HepG2 (cell line): ENCODE data around the gene DENND1C. TPM values are rescaled to one million over a fixed set of nuclear protein-coding genes. Genes with fewer than 3 reads are reported as not detected.

Source experiments
- ATAC-seq: fragments of 200-7000 bp; cut with Tn5 transposase; 3 replicates; pipeline ENCODE4 v1.9.1; 2020; ENCODE audit warnings: mild to moderate bottlenecking, moderate library complexity
- BruUV-seq: library from RNA; stranded (reverse); fragments of 400-500 nt; replicated peaks from 2 replicates; lab custom pipeline; 2021; lab: Mats Ljungman, UMichigan
- CTCF ChIA-PET: fragments of 300-600 bp; formaldehyde crosslinking; extraction: SDS; loops from one replicate; lab custom pipeline; 2021; ENCODE audit warnings: low total read pairs, inconsistent platforms, low intra/inter-chr PET ratio; lab: Yijun Ruan, JAX
- POLR2A ChIA-PET: fragments of 350-600 bp; sonication (Branson Sonifier 250); formaldehyde crosslinking; loops from one replicate; lab custom pipeline; 2020; ENCODE audit warnings: antibody characterized with exemption, inconsistent platforms; lab: Yijun Ruan, JAX
- DNase-seq: peaks from one replicate; pipeline ENCODE4 v3.0.0-alpha.2; 2015; ENCODE audit warnings: low spot score
- FAIRE-seq: peaks from 3 replicates; lab custom pipeline; 2011; peaks lifted over from hg19 to GRCh38; lab: Jason Lieb, UNC
- H2AFZ ChIP-seq: one replicate; pipeline ENCODE4 v1.6.1; 2011; ENCODE audit warnings: low read length, inconsistent platforms
- H3K27ac ChIP-seq: fragments of 300-600 bp; 3 replicates; pipeline ENCODE4 v1.8.0; 2011; ENCODE audit warnings: mixed run types, mild to moderate bottlenecking, mixed read lengths, low read length, inconsistent platforms; ENCODE audit not compliant: insufficient read depth; ENCODE audit errors: extremely low read length
- H3K27me3 ChIP-seq, 2 experiments: fragments of 200-600 bp in 1 of 2; 2 replicates in 1 of 2; 3 replicates in 1 of 2; pipeline versions ENCODE4 v1.6.0 to v1.8.0; 2011; ENCODE audit warnings: low read length in 2 of 2, mild to moderate bottlenecking in 2 of 2, moderate library complexity in 2 of 2, inconsistent platforms in 1 of 2; ENCODE audit not compliant: insufficient read depth in 2 of 2, control insufficient read depth in 1 of 2
- H3K36me3 ChIP-seq, 2 experiments: fragments of 200-600 bp in 1 of 2; replicated peaks in 1 of 2; 2 replicates in 1 of 2; 3 replicates in 1 of 2; pipeline versions ENCODE4 v1.5.1 to v1.8.0; 2011; ENCODE audit warnings: low read length in 2 of 2, inconsistent platforms in 1 of 2; ENCODE audit not compliant: insufficient read depth in 2 of 2, control insufficient read depth in 1 of 2
- H3K4me1 ChIP-seq: 2 replicates; pipeline ENCODE4 v1.5.1; 2012; ENCODE audit warnings: low read length, inconsistent platforms; ENCODE audit not compliant: insufficient read depth
- H3K4me2 ChIP-seq: 2 replicates; pipeline ENCODE4 v1.6.0; 2011; ENCODE audit warnings: low read depth, low read length, inconsistent platforms
- H3K4me3 ChIP-seq, 3 experiments: fragments of 200-600 bp in 1 of 3; sonication (generic), shearing (Covaris generic) in 1 of 3; replicated peaks in 1 of 3; 2 replicates each; pipeline ENCODE4 v1.5.1; 2011 to 2016; ENCODE audit warnings: low read length in 3 of 3, inconsistent platforms in 2 of 3, low read depth in 2 of 3, mild to moderate bottlenecking in 2 of 3, control low read depth in 1 of 3, mixed read lengths in 1 of 3; ENCODE audit not compliant: insufficient read depth in 1 of 3
- H3K79me2 ChIP-seq: one replicate; pipeline ENCODE4 v1.6.1; 2011; ENCODE audit warnings: low read length, inconsistent platforms; ENCODE audit not compliant: insufficient read depth
- H3K9ac ChIP-seq: 2 replicates; pipeline ENCODE4 v1.6.0; 2011; ENCODE audit warnings: mild to moderate bottlenecking, low read depth, low read length, inconsistent platforms; ENCODE audit not compliant: insufficient read depth
- H3K9me3 ChIP-seq: 2 replicates; pipeline ENCODE4 v1.5.1; 2012; ENCODE audit warnings: mild to moderate bottlenecking, low read length
- H4K20me1 ChIP-seq: 2 replicates; pipeline ENCODE4 v1.6.0; 2011; ENCODE audit warnings: inconsistent platforms, mild to moderate bottlenecking, low read length, moderate library complexity; ENCODE audit not compliant: insufficient read depth
- ELF1 ChIP-seq: sonication (generic); formaldehyde crosslinking; IDR thresholded peaks from 2 replicates; pipeline ENCODE4 v1.4.0; 2020; ENCODE audit warnings: missing genetic modification reagents
- WGBS: methylation state at CpG from one replicate; pipeline ENCODE4 v1.1.6; 2017; ENCODE audit warnings: low lambda C conversion rate; 5-methylcytosine and 5-hydroxymethylcytosine counted together
- in situ Hi-C: cut with HindIII; loops from 2 replicates; pipeline ENCODE4 v1.10.0; 2017; ENCODE audit warnings: low pct_unique_long_range_greater_than_20kb; ENCODE audit not compliant: extremely low pct_ligation_motif_present
- intact Hi-C: fragments of 100-400 bp; cut with micrococcal nuclease; formaldehyde crosslinking; loops from one replicate; pipeline ENCODE4 v1.10.0; 2022; ENCODE audit not compliant: unreplicated experiment
- polyA plus RNA-seq, 8 experiments: library from polyadenylated mRNA; depleted of rRNA in 3 of 8; stranded (reverse) in 7 of 8; unstranded in 1 of 8; fragments of >200 nt; fragmentation: Illumina TruSeq in 4 of 8; extraction: Trizol in 4 of 8; gene quantifications; 2 replicates each; pipeline versions ENCODE4 v1.2.1 to v1.2.3, GENCODE V29; 2011 to 2016; ENCODE audit warnings: low read depth in 4 of 8, missing spikeins in 1 of 8, mixed read lengths in 1 of 8; ENCODE audit not compliant: insufficient read depth in 1 of 8
- total RNA-seq, 5 experiments: library from RNA; depleted of rRNA; stranded (reverse); fragments of >200 nt; fragmentation: Illumina TruSeq; extraction: Trizol; gene quantifications; 2 replicates each; pipeline ENCODE4 v1.2.3, GENCODE V29; 2016; ENCODE audit warnings: low read depth in 1 of 5
- TF ChIP-seq, protein P1 (sequence below): sonication (generic); formaldehyde crosslinking; IDR thresholded peaks from 2 replicates; pipeline ENCODE4 v1.5.1; 2020; ENCODE audit warnings: mild to moderate bottlenecking, missing genetic modification reagents, moderate library complexity

The DENND1C gene
- total and polyA plus RNA-seq, 2 of the 13 experiments (the other 11 are each of a cell fraction or from before 2014, with no cell fraction given), result 0.04 to 0.73 TPM

DNA sequence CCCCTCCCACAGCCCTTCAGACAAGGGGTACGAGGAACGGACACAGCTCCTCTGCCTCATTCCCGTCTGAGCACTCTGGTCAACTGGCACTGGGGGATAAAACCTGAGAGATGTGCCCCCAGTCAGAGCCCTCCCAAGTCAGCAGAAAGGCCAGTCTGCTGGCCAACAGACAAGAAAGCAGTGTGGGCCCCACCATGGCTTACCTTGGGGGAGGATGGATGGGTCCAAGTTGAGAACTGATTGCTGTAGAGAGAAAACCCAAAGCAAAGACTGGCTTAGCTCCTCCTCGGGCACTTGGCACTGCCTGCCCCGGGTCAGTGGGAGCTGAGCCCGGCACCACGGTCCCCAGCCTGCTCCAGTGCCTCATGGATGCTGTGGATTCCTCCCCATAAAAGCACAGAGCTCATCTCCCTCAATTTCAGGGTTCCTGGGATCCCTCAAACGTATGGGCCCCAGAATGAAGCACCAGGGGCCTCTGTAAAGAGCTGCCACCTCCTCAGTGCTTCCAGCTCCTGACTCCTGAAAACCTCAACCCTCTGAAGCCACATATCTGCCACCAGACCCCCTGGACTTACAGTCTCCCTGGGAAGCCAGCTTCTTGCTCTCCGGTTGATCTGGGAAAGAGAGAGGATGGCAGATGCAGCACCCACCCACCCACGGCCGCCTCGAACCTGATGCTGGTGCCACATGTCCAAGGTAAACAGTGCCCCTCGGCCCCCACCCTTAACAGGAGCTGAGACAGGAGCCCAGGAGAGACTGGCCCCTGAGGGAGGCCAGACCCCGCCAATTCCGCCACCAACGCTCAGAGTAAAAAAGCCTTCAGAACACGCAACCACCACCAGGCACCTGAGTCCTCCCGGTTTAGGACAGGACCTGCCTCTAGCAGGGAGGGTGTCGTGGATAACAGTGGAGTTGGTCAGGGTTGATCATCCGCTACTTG is 60.2 kb downstream of the DENND1C start:
- Histone ChIP-seq H3K4me1 (peaks cover 30% of the 10 kb centered on the region), H3K27ac (no peak overlapping the region), H3K4me2 (peak overlapping the region; percentile 94; the same call in 1 of the 2 replicates), H3K27me3 (no peaks in the 10 kb centered on the region; a peak in 1 of 5 replicates), H3K9me3 (no peaks in the 10 kb centered on the region), H3K79me2 (peaks cover 52% of the 10 kb centered on the region), H2AFZ (no peak overlapping the region), H3K36me3 (peaks cover 36 to 62% of the 10 kb centered on the region in 2 experiments), H3K4me3 (no peak overlapping the region), H3K9ac (0 out of 2 replicates have a peak overlapping the region, but pooled peaks have one; percentile 40), H4K20me1 (peaks cover 51% of the 10 kb centered on the region)
- DNase-seq (no peak), ATAC-seq (no peak), FAIRE-seq (no peak)
- 98% methylated on average over 6 of the region's 20 CpGs for WGBS
- in situ Hi-C loops (no loop called here), intact Hi-C loops (no loop called here)
- POLR2A ChIA-PET, result interaction anchor here (1.1 kb wide), 1 partner anchor 81 kb away, joined by 3 read pairs; no protein-coding TSS in a partner anchor
- CTCF ChIA-PET, result no interaction called here
- no TSS peak for BruUV-seq
- TF ChIP-seq, protein P1, sequence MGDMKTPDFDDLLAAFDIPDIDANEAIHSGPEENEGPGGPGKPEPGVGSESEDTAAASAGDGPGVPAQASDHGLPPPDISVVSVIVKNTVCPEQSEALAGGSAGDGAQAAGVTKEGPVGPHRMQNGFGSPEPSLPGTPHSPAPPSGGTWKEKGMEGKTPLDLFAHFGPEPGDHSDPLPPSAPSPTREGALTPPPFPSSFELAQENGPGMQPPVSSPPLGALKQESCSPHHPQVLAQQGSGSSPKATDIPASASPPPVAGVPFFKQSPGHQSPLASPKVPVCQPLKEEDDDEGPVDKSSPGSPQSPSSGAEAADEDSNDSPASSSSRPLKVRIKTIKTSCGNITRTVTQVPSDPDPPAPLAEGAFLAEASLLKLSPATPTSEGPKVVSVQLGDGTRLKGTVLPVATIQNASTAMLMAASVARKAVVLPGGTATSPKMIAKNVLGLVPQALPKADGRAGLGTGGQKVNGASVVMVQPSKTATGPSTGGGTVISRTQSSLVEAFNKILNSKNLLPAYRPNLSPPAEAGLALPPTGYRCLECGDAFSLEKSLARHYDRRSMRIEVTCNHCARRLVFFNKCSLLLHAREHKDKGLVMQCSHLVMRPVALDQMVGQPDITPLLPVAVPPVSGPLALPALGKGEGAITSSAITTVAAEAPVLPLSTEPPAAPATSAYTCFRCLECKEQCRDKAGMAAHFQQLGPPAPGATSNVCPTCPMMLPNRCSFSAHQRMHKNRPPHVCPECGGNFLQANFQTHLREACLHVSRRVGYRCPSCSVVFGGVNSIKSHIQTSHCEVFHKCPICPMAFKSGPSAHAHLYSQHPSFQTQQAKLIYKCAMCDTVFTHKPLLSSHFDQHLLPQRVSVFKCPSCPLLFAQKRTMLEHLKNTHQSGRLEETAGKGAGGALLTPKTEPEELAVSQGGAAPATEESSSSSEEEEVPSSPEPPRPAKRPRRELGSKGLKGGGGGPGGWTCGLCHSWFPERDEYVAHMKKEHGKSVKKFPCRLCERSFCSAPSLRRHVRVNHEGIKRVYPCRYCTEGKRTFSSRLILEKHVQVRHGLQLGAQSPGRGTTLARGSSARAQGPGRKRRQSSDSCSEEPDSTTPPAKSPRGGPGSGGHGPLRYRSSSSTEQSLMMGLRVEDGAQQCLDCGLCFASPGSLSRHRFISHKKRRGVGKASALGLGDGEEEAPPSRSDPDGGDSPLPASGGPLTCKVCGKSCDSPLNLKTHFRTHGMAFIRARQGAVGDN (CRISPR knock-in tag), result peak; percentile 24; the same call in 1 of the 2 replicates
- no peak for TF ChIP-seq ELF1
